Right ventricle myocardium inferior (tissue), 1 donor: ENCODE data around the gene GLT1D1. TPM values are rescaled to one million over a fixed set of nuclear protein-coding genes. Genes with fewer than 3 reads are reported as not detected.

ENCODE experiments used
- ATAC-seq: fragments of 200-7000 bp; cut with Tn5 transposase; one replicate; pipeline ENCODE4 v1.9.1; 2020; ENCODE audit warnings: mild to moderate bottlenecking, moderate library complexity
- DNase-seq: peaks from one replicate; pipeline ENCODE4 v3.0.0; 2021; ENCODE audit errors: missing footprints
- intact Hi-C: fragments of 100-400 bp; cut with DNase I; formaldehyde crosslinking; loops from one replicate; pipeline ENCODE4 v1.11.0; 2022
- total RNA-seq: library from RNA; stranded (reverse); fragmentation: NEBNext Ultra II Directional; extraction: Animal tissue kit (Norgen Biotek cat#: 25700); gene quantifications from one replicate; pipeline ENCODE4 v1.2.1, GENCODE V29; 2021
- donor health status: DM: no; HTN: yes; CAD: no; lungs with severe emphysema.

The GLT1D1 gene
- total RNA-seq, 1 donor from 2014 or later = 0.68 TPM

DNA sequence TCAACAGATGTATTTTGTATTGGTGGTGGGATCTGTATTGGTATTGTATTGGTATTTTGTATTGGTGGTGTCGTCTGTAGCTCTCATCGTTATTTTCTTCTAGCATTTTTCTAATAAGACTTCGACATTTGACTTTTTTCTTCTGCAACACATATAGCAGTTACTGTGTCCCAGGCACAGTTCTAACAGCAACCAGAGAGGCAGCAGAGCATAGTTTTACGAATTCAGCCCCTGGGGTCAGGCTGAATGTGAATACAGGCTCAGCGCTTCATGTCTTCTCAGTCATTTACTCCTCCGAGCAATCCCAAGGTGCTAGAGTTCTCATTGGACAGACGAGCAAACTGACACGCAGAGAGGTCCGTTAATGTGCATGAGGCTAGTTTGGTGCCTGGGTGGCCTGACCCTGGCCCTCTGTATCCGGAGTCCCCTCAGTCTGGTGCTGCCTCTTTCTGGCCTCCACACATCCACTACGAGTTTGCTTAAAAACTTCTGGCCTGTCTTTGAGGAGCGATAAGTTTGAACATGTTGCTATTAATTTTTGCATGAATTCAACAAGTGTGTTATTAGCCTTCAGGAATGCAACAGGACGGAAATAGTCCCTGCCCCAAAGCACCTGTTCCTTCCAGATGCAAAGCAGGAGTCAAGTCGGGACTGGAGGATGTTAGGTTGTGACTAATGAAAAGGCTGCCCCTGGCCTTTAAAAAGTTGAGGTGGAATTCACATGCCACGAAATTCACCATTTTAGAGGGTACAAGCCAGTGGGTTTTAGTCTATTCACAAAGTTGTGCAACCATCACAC lies 87.0 kb downstream of the GLT1D1 start:
- DNase-seq (no peak), ATAC-seq (no peak)
- intact Hi-C loops = no loop called here

DNA sequence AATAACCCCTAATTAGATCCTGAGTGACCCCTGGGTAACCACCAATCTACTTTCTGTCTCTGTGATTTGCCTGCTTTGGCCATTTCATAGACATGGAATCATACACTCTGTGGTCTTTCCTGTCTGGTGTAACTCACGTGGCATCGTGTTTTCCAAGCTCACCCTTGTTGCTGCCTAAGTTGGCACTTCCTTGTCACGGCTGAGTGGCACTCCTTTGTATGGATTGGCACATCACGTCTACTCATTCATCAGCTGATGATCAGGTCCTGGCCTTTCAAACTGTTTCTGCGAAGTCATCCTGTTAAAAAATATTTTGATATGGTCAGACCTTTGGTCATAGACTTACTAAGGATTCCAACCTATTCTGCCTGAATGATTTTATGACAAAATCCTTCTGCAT lies 87.7 kb downstream of the GLT1D1 start:
- DNase-seq = no peak
- intact Hi-C loops = no loop called here
- ATAC-seq = no peak

DNA sequence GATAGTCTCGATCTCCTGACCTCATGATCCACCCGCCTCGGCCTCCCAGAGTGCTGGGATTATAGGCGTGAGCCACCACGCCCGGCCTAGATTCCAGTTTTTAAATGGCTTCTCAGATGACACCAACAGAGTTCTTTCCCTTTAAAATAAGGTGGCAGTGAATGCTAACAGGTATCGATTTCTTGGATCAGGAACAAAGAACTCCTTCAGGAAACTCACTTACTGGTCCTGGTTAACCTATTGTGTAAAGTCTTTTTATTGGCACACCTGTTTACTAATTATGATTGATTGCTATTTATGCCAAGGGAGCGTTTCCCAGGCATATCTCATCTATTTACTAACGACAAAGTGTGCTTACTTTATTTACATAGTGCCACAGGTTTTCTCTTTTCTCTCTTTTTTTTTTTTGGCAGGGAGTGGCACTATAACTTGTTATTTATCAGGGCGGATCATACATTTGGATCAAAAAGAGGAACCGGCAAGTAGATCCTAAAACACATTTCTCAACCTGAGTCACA lies 89.7 kb downstream of the GLT1D1 start:
- intact Hi-C loops = no loop called here
- ATAC-seq (no peak), DNase-seq (no peak)

DNA sequence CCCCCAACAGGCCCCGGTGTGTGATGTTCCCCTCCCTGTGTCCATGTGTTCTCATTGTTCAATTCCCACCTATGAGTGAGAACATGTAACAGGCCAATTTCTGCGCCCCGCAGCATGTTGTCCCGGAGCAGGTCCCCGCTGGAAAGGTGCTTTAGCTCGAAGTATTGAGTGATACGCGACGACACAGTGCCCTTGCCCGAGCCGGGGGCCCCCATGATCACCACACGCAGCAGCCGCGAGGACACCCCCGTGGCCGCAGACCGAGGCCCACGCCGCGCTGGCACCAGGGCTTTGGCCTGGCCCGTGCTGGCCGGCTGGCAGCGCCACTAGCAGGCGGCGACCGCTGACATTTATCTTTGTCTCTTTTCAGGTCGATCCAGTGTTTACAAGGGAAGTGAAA lies 91.7 kb downstream of the GLT1D1 start:
- DNase-seq (no peak), ATAC-seq (no peak)
- intact Hi-C loops = no loop called here

DNA sequence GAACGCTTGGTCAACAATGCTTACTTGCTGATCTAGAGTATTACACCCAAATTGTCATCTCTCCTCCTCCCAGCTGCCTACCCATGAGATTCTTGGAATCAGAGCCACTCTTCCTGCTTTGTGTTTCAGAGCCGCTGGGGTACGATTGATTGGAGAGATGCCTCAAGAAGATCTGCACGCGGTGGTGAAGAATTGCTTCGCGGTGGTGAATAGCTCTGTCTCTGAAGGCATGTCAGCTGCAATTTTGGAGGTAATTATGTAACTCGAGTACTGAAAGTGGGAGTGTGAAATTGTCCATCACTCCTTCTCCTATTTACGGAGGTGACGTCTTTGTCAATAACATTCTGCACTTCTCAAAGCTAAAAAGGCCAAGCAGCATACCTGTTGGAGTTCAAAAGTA lies 93.9 kb downstream of the GLT1D1 start:
- ATAC-seq = no peak

DNA sequence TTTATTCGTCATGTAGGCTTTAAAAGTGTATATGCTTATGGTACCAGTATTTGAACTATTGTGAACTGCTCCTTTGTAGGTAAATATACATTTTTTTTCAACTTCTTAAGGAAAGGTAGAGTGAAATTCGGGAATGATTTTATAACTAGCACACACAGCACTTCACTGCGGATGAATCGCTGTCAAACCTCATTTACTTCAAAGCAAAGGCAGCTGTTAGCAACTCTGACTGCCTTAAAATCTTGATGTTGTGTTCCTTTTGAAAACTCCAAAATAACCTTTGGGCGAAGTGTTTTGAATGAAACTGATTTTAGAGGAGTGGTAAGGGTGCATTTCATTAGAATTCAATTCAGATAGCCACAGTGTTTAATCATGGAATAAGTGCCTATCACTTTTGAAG lies 95.8 kb downstream of the GLT1D1 start:
- ATAC-seq = no peak
- no peak for DNase-seq
- intact Hi-C loops = no loop called here

More for the DNA sequence above, 93.9 kb downstream of the GLT1D1 start:
- intact Hi-C loops = no loop called here
- DNase-seq = no peak

DNA sequence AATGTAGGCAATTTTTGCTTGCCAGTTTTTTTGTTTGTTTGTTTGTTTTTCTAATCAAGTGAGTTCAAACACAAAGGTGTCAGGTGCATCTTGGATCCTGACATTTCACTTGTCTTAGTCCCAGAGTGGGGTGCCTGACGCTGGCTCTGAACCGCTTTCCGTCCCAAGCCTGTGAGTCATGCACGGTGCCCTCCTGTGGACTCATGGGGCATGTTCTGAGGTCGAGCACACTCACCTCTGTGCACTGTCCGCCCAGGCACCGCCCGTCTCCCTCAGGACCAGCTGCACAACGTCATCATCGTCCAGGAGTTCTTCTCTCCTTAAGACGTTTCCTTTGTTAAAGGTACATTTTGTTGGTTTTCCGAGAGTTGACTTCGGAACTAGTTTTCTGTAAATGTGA lies 98.2 kb downstream of the GLT1D1 start:
- intact Hi-C loops = no loop called here
- DNase-seq (no peak), ATAC-seq (no peak)

DNA sequence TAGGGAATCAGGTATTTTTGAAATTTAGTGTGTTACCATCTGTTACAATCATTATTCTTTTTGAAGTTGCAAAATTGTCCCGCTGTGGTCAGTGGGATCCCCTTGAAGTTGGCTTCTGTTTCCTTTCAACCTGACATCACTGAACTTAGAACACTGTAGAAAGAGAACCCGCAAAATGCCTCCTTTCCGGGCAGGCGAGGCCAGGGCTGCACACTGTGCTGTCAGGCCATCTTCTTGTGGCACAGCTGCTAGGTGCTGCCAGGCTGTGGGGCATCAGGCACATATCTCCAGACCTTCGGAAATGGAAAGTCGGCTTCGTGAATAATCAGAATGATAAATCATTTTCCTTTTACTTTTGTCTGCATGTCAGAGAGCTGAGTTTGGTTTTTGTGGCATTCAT lies 103.5 kb downstream of the GLT1D1 start:
- no peak for DNase-seq
- no peak for ATAC-seq
- intact Hi-C loops = no loop called here

DNA sequence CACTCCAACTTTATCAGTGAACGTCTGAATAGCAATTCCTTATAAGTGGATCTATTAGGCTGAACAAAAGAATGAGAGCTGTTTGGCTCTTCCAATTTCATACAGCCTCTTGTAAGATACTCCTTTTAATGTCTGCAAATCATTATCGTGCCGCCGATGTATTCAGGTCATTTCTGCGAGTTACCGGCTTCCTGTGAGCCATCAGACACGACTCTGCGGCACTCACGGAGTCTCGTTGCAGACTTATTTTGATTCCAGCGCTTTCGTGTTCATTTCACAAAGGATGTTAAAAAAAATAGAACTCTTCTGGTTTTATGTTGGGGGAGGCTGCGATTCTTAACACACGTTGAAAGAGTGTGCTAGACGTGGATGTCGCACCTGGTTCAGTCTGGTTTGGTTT lies 106.6 kb downstream of the GLT1D1 start:
- DNase-seq (no peak), ATAC-seq (no peak)
- intact Hi-C loops = no loop called here

DNA sequence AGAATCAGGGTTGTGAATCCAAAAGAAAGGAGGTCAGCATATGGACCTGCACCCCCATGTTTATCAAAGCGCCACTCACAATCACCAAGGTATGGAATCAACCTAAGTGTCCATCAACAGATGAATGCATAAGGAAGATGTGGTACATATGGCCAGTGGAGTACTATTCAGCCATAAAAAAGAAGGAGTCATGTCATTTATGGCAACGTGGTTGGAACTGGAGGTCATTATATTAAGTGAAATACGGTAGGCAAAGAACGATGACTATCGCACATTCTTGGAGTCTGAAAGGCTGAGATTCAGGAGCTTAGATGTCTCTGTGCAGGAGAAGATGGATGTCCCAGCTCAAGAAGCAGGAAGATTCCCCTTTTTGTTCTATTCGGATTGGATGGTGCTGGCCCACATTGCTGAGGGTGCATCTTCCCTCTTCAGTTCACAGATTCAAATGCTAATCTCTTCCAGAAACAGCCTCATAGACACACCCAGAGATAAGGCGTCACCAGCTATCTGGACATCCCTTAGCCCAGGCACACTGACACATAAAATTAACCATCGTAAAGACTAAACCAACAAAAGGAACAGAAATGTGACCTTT lies 108.1 kb downstream of the GLT1D1 start:
- ATAC-seq = no peak
- no peak for DNase-seq
- intact Hi-C loops = no loop called here

DNA sequence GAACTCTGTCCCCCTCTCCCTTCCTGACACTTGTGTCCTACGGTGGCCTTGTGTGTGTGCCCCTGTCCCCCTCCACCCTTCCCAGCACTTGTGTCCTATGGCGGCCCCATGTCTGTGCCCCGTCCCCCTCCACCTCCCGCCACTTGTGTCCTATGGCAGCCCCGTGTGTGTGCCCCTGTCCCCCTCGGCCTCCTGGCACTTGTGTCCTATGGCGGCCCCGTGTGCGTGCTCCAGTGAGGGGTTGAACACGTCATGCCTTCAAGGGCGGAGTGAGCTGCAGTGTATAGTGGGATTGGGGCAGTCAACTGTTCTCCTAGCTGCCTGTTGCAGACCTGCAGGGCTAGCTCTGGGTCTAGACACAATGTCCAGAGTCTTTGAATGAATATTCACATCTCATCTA lies 108.7 kb downstream of the GLT1D1 start:
- ATAC-seq (no peak), DNase-seq (no peak)
- intact Hi-C loops = no loop called here

DNA sequence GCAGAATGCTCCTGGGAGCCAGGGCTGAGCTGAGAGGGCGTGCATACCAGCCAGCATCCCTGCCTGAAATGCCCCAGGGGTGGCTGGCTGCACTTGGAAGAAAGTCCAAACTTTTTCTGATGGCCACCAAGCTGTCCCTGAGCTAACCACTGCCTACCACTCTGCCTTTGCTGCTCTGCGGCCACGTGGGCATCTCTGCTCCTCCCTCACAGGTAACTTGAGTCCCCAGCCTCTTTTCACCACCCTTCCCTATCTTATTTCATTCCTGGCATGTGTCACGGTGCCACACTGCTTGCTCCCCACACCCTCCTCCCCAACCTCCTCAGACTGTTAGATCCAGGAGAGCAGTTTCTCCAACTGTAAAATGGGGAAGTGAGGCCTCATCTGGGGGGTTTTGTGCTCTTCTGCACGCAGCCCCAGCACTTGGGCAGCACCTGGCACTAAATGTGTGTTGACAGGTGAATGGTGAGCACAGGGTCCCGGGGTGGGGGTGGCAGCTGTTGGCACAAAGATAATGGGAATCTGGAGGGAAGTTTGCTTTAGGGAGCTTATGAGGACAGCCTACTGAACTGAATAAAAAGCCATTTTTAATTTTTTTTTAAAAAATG lies 113.0 kb downstream of the GLT1D1 start:
- DNase-seq (no peak), ATAC-seq (no peak)
- intact Hi-C loops = no loop called here

DNA sequence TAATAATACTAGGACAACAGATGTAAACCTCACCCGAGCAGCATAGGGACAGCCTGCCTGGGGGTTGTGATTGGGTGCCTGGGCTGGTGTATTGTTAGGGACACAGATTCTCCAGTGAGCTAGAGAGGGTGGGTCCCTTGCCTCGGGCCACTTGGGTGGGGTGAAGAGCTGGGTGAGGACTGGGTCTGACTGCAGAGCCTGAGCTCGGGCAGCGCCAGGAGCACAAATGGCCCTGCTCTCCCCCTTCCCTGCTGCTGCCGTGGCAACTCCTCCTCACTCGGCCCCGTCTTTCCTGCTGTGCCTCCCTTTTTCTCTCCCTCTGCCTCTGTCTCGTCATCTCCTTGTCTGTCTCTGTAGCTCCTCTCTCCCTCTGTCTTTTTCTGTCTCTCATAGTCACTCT lies 115.4 kb downstream of the GLT1D1 start:
- ATAC-seq (no peak), DNase-seq (no peak)
- intact Hi-C loops = no loop called here

DNA sequence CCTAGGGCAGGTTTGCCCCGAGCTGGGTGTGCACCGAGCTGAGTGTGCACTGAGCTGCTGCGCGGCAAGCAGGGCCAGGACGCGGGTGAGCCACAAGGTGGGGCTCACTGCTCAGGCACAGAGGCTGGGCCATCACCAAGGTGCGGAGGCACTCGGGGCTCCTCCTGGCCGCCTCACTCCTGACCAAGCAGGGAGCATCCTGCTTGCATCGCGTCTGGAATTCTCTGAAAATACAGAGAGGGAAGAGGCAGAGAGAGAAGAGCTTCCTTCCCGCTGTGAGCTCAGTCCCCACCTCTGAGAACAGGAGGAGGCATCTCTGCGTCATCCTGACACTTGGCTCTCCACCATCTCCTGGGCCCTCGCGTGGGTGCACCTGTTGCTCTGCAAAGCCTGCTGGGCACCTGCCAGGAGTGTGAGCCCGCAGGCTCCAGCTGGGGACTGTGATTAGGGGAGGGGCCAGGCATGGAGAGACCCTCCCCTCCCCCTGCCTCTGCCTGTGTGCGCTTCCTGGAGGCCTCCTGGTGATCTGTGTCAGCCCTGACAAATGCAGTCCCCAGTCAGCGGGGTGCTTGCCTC lies 116.3 kb downstream of the GLT1D1 start:
- intact Hi-C loops = no loop called here
- no peak for DNase-seq
- ATAC-seq = no peak

DNA sequence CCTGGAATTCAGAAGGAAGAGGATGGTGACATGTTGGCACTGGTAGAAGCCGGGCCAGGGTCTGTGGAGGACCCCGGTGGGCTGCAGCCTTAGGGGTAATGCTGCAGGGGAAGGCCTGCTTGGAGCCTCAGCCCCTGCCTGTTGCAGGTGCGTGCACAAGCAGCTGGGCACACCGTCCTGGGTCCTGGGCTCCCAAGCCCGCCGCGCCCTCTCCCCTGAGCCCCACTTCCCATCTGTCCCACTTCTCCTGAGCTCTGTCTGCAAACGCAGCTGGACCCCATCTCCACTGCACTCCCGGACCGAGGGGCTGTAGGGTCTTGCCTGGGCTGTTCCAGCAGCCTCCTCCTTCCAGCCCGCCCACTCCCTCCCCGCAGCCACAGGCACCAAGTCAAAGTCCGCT lies 116.8 kb downstream of the GLT1D1 start:
- ATAC-seq (no peak), DNase-seq (no peak)
- intact Hi-C loops = no loop called here

DNA sequence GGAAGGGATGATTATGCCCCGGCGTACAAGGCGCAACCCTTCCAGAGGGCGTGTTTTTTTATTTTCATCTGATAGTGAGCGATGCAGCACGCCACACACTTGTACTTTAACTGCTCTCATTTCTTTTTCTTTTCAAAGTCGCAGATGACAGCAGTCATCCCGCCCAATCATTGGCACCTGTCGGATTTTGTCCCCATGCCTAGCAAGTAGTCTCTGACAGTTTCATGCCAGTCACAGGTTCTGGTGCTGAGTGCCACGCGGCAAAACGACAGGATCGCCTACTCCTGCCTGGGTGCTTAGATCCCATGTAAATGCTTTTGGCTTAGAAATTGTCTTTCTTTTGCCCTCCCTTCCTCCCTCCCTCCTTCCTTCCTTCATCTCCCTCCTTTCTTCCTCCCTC lies 117.7 kb downstream of the GLT1D1 start:
- ATAC-seq (no peak), DNase-seq (no peak)
- intact Hi-C loops = no loop called here

DNA sequence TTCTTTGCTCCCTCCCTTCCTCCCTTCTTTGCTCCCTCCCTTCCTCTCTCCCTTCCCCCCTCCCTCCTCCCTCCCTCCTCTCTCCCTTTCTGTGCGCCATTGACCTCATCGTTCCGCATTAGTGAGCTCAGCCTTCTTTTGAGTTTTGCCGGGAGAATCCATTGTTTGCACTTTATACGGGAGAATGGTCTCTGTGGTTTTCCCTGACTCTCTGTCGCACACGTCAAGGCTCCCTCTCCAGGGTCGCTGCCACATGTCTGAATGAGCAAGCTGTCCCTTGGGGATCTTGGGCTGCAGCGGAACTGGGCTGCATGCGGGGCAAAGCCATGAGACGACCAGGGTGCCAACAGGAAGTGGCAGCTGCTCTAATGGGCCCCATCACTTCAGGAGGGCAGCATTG lies 118.5 kb downstream of the GLT1D1 start:
- ATAC-seq (no peak), DNase-seq (no peak)
- intact Hi-C loops = no loop called here

DNA sequence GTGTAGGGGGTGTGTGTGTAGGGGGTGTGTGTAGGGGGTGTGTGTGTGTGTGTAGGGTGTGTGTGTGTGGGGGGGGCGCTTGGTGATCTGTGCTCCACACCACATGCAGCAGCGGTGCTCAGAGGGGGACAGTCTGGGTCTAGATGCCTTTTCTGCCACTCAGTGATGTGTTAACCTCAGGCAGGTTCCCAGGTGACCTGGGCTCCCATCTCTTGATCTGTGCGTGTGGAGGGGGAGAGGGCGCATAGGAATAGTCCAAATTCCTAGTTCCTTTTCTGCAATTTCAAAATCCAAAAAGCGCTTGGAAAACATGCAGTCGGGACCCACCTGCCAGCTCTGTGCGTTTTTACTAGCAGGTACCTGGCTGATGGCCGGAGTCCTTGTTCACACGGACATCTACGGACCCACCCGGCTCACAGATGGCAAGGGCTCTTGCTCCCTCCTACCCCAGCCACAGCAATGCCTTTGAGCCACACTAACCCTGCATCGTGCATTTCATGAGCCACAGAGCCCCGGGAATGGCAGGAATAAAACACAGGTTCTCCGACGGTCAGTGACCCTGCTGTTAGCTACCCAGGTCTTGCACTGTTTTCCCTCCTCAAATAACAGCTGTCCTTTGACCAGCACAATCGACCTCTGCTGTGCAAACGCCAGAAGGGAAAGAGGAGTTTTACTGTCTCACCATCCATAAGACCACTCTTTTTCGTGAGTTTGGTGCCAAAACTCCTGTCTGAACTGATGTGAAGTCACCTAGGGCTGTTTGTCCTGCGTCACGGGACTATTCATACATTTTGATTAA lies 120.8 kb downstream of the GLT1D1 start:
- ATAC-seq = no peak
- intact Hi-C loops = no loop called here
- DNase-seq = no peak

DNA sequence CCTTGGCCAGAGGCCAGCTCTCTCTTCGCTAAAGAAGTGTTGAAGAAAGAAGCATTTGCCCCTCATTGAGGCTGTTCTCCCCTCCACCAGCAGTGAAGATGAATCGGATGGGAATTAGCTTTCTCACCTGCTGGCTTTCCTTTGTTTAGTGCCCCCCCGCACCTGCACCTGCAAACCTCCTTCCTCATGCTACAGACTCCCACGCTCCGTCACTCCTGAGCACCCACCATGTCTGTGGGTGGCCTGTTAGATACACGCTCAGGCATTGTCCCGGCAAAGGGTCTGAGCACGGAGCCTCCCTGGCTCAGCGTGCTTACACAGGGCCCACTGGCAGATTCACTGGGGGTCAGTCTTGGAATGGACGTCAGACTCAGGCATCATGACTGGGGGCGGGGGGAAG lies 121.6 kb downstream of the GLT1D1 start:
- no peak for ATAC-seq
- DNase-seq = no peak
- intact Hi-C loops = no loop called here
